Osteoblast (primary cell): ENCODE results near the gene OTUB2. TPM values are rescaled to one million over a fixed set of nuclear protein-coding genes. Genes with fewer than 3 reads are reported as not detected.
A peak's percentile ranks its signal among the peaks of the same experiment; 100 is the strongest.

Experiments used
- DNase-seq: peaks from one replicate; pipeline ENCODE4 v3.0.0; 2011; ENCODE audit warnings: low spot score, mixed read lengths; ENCODE audit not compliant: insufficient read length; ENCODE audit errors: missing footprints
- H2AFZ ChIP-seq: 2 replicates; pipeline ENCODE4 v1.6.0; 2011; ENCODE audit warnings: mild to moderate bottlenecking, low read length
- H3K27ac ChIP-seq: 2 replicates; pipeline ENCODE4 v1.5.1; 2011; ENCODE audit warnings: mild to moderate bottlenecking, low read depth, low read length, moderate library complexity
- H3K27me3 ChIP-seq: 2 replicates; pipeline ENCODE4 v1.6.0; 2012; ENCODE audit warnings: mild to moderate bottlenecking, control low read depth, inconsistent platforms, low read length, moderate library complexity; ENCODE audit not compliant: insufficient read depth
- H3K36me3 ChIP-seq: 2 replicates; pipeline ENCODE4 v1.5.1; 2011; ENCODE audit warnings: mild to moderate bottlenecking, low read length, control low read depth, moderate library complexity; ENCODE audit not compliant: insufficient read depth
- H3K4me1 ChIP-seq: 2 replicates; pipeline ENCODE4 v1.5.1; 2011; ENCODE audit warnings: mild to moderate bottlenecking, low read length, control low read depth, moderate library complexity; ENCODE audit not compliant: insufficient read depth
- H3K4me2 ChIP-seq: 2 replicates; pipeline ENCODE4 v1.6.0; 2011; ENCODE audit warnings: mild to moderate bottlenecking, low read length; ENCODE audit not compliant: insufficient read depth
- H3K4me3 ChIP-seq: fragments of 200-600 bp; sonication (generic); 3 replicates; pipeline ENCODE4 v1.5.1; 2012; ENCODE audit warnings: mild to moderate bottlenecking, low read length, inconsistent platforms; ENCODE audit not compliant: insufficient read depth
- H3K79me2 ChIP-seq: 2 replicates; pipeline ENCODE4 v1.6.0; 2012; ENCODE audit warnings: mild to moderate bottlenecking, low read length, control low read depth, inconsistent platforms; ENCODE audit not compliant: insufficient read depth
- H3K9me3 ChIP-seq: 2 replicates; pipeline ENCODE4 v1.5.1; 2011; ENCODE audit warnings: low read depth, low read length, control low read depth
- H4K20me1 ChIP-seq: 2 replicates; pipeline ENCODE4 v1.6.0; 2012; ENCODE audit warnings: mild to moderate bottlenecking, low read length, control low read depth; ENCODE audit not compliant: insufficient read depth
- total RNA-seq: library from RNA; depleted of rRNA; stranded (reverse); fragments of >200 nt; gene quantifications from 2 replicates; pipeline ENCODE4 v1.2.3, GENCODE V29; 2012
- TF ChIP-seq, protein P1 (sequence below): IDR thresholded peaks from 2 replicates; pipeline ENCODE4 v1.5.1; 2011; ENCODE audit warnings: mild to moderate bottlenecking, low read depth, low read length, moderate library complexity; ENCODE audit errors: extremely low read depth

Gene OTUB2
- 1.2 and 1.4 TPM in 2 replicates for total RNA-seq

GRCh38 chr14:94026173-94026888 lies at the start of gene OTUB2:
TSS of gene OTUB2 (plus strand) at chr14:94026340. CDS start at chr14:94026538, 198 bp downstream.
- Histone ChIP-seq H3K36me3 (no peaks in the 10 kb centered on the region), H3K27me3 (no peaks in the 10 kb centered on the region), H3K9me3 (no peaks in the 10 kb centered on the region), H3K4me3 (peak within 1 kb of the TSS; percentile 78), H3K4me1 (peaks cover 5% of the 10 kb centered on the region), H3K27ac (no peak within 1 kb of the TSS), H4K20me1 (peaks cover 3% of the 10 kb centered on the region), H3K4me2 (peak within 1 kb of the TSS; percentile 79), H3K79me2 (no peaks in the 10 kb centered on the region), H2AFZ (peak within 1 kb of the TSS; percentile 79)
- peak; percentile 100 for DNase-seq
- TF ChIP-seq, protein P1, sequence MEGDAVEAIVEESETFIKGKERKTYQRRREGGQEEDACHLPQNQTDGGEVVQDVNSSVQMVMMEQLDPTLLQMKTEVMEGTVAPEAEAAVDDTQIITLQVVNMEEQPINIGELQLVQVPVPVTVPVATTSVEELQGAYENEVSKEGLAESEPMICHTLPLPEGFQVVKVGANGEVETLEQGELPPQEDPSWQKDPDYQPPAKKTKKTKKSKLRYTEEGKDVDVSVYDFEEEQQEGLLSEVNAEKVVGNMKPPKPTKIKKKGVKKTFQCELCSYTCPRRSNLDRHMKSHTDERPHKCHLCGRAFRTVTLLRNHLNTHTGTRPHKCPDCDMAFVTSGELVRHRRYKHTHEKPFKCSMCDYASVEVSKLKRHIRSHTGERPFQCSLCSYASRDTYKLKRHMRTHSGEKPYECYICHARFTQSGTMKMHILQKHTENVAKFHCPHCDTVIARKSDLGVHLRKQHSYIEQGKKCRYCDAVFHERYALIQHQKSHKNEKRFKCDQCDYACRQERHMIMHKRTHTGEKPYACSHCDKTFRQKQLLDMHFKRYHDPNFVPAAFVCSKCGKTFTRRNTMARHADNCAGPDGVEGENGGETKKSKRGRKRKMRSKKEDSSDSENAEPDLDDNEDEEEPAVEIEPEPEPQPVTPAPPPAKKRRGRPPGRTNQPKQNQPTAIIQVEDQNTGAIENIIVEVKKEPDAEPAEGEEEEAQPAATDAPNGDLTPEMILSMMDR = no peak

GRCh38 chr14:93976477-93977057 lies 49.6 kb upstream of the OTUB2 start, which contains the start of gene ASB2:
TSS of gene ASB2 (minus strand) at chr14:93976570. CDS start at chr14:93964539, 12,031 bp downstream.
- Histone ChIP-seq H3K4me2 (peak within 1 kb of the TSS; percentile 69), H3K27ac (no peak within 1 kb of the TSS), H3K36me3 (no peaks in the 10 kb centered on the region), H2AFZ (peak within 1 kb of the TSS; percentile 72), H3K9me3 (no peaks in the 10 kb centered on the region), H3K4me1 (peaks cover 10% of the 10 kb centered on the region), H4K20me1 (no peaks in the 10 kb centered on the region), H3K27me3 (no peaks in the 10 kb centered on the region), H3K79me2 (no peaks in the 10 kb centered on the region), H3K4me3 (peak within 1 kb of the TSS; percentile 20)
- DNase-seq = peak; percentile 74
- TF ChIP-seq, protein P1 = no peak

GRCh38 chr14:93977171-93977570 lies 49.0 kb upstream of the OTUB2 start:
- Histone ChIP-seq H3K27me3 (no peaks in the 10 kb centered on the region), H3K9me3 (no peaks in the 10 kb centered on the region), H3K27ac (no peak overlapping the region), H3K79me2 (no peaks in the 10 kb centered on the region), H3K4me3 (no peak overlapping the region), H3K4me2 (no peak overlapping the region), H3K4me1 (peaks cover 10% of the 10 kb centered on the region), H4K20me1 (no peaks in the 10 kb centered on the region), H3K36me3 (no peaks in the 10 kb centered on the region), H2AFZ (no peak overlapping the region)
- DNase-seq = peak; percentile 52
- TF ChIP-seq, protein P1 = no peak
